Left colon (tissue), 2 donors: ENCODE results near the gene NHLRC2. TPM values are rescaled to one million over a fixed set of nuclear protein-coding genes. Genes with fewer than 3 reads are reported as not detected.
"Not testable (repeated sequence)": the region's sequence is repeated elsewhere in the genome, so short reads cannot be mapped to it uniquely, and the experiment has no call there.

Experiments
- ATAC-seq: fragments of 200-7000 bp; cut with Tn5 transposase; one replicate; pipeline ENCODE4 v1.9.1; 2020; ENCODE audit warnings: mild to moderate bottlenecking, moderate library complexity
- DNase-seq, 2 donors: peaks; one replicate each; pipeline ENCODE4 v3.0.0-alpha.2; 2020
- intact Hi-C, 2 donors: fragments of 100-400 bp; cut with DNase I in 1 of 2; cut with micrococcal nuclease in 1 of 2; formaldehyde crosslinking; loops; one replicate each; pipeline versions ENCODE4 v1.11.2 to v1.14.0; 2022; cut with DNase I, micrococcal nuclease
- long read RNA-seq: library from polyadenylated mRNA; unstranded; transcript quantifications from one replicate; pipeline ENCODE4 v2.0.0, GENCODE V29; 2021
- total RNA-seq, 2 donors: library from RNA; stranded (reverse); fragmentation: NEBNext Ultra II Directional; extraction: Animal tissue kit (Norgen Biotek cat#: 25700); gene quantifications; one replicate each; pipeline ENCODE4 v1.2.1, GENCODE V29; 2021
- donor health status: DM: no; HTN: no; CAD: no.
- donor health status: DM: yes; HTN: yes; CAD: no.

NHLRC2 gene, protein sequence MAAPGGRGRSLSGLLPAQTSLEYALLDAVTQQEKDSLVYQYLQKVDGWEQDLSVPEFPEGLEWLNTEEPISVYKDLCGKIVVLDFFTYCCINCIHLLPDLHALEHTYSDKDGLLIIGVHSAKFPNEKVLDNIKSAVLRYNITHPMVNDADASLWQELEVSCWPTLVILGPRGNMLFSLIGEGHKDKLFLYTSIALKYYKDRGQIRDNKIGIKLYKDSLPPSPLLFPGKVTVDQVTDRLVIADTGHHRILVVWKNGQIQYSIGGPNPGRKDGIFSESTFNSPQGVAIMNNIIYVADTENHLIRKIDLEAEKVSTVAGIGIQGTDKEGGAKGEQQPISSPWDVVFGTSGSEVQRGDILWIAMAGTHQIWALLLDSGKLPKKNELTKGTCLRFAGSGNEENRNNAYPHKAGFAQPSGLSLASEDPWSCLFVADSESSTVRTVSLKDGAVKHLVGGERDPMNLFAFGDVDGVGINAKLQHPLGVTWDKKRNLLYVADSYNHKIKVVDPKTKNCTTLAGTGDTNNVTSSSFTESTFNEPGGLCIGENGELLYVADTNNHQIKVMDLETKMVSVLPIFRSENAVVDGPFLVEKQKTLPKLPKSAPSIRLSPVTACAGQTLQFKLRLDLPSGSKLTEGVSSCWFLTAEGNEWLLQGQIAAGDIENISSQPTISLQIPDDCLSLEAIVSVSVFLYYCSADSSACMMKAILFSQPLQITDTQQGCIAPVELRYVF
- total RNA-seq: 10 to 100 TPM; 33.0 to 36.5 TPM
- long read RNA-seq, full-length matches to known transcripts: 2 of 9 reads
- long read RNA-seq, partial matches to known transcripts: 4 of 9 reads
- long read RNA-seq, other reads (novel, unspliced or antisense): 3 of 9 reads

GRCh38 chr10:113854013-113854760 is at the start of gene NHLRC2, which contains the start of gene DCLRE1A:
TSS of gene NHLRC2 (plus strand) at chr10:113854661. CDS start at chr10:113854873, 212 bp downstream.
TSS of gene DCLRE1A (minus strand) at chr10:113854082. CDS start at chr10:113853182, 900 bp downstream.
- DNase-seq: peak; percentile 77 to 87
- intact Hi-C loops: no loop called here
- peak; percentile 87 for ATAC-seq

GRCh38 chr10:113806503-113806902 is 48.0 kb upstream of the NHLRC2 start:
- DNase-seq: no peak
- intact Hi-C loops: no loop called here
- ATAC-seq: no peak

DNA sequence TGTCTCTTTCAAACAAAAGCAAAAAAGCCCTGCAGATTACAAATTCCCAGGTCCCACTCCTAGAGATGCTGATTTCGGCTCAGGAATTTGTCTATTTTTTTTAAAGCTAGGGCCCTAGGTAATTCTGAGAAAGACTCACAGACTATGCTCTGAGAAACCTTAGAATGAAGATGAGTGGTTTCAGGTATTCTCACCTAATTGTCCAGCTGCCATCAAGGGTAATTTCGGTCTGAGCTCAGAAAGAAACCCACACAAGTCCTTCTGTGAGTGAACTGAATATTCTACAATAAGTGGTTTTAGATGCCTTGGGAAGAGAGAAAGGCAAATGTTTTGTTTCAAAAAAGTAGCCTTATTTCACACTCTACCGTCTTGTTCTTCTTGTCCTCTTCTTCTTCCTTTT is 46.3 kb upstream of the NHLRC2 start:
- ATAC-seq (no peak), DNase-seq (no peak)
- intact Hi-C loops: no loop called here

DNA sequence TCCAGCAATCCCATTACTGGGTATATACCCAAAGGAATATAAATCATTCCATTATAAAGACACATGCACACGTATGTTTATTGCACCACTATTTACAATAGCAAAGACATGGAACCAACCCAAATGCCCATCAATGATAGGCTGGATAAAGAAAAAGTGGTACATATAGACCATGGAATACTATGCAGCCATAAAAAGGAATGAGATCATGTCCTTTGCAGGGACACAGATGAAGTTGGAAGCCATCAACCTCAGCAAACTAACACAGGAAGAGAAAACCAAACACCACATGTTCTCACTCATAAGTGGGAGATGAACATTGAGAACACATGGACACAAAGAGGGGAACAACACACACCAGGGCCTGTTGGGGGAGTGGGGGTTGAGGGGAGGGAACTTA is 39.8 kb upstream of the NHLRC2 start:
- ATAC-seq, intact Hi-C loops, DNase-seq: not testable (repeated sequence)

GRCh38 chr10:113819989-113820388 is 34.5 kb upstream of the NHLRC2 start:
- no peak for ATAC-seq
- DNase-seq: no peak
- intact Hi-C loops: no loop called here

GRCh38 chr10:113820507-113820906 is 34.0 kb upstream of the NHLRC2 start:
- intact Hi-C loops: no loop called here
- DNase-seq: no peak
- no peak for ATAC-seq

- intact Hi-C loops, DNase-seq: not testable (repeated sequence)
Measured at GRCh38 chr10:113821306-113821705, 33.2 kb upstream of the NHLRC2 start.

DNA sequence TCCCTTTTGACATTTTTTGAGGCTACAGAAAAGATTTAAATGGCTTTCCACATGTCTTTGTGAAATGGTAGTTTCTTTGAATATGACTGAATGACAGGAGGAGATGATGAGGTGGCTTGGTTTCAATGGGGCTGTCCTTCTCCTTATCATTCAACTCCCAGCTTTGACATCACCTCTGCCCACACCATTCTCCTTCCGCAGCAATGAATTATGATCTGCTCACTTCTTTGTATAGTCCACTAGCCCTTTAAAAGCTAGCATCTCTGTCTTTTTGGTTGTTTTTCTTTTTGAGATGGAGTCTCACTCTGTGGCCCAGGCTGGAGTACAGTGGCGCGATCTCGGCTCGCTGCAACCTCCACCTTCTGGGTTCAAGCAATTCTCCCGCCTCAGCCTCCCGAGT is 32.3 kb upstream of the NHLRC2 start:
- no peak for DNase-seq
- intact Hi-C loops: no loop called here
- ATAC-seq: no peak

More at GRCh38 chr10:113821306-113821705, 33.2 kb upstream of the NHLRC2 start:
- not testable (repeated sequence) for ATAC-seq

DNA sequence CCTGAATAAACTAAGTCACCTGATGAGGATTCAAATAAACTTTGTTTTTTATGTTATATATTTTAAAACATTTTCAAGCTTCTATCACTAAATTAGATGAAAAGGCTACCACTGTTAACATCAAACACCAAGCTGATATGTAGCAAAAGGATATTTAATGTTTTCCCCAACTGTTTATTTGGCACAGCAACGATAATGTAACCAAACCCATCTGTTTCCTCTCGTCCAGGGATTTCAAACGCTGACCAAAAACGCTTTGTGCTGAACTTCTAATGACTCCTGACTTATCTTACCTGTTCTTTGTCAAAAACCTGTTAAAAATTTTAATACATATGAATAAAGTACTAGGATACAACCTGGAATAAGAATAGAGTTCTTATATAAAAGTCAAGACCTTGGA is 31.1 kb upstream of the NHLRC2 start:
- intact Hi-C loops: no loop called here
- DNase-seq (no peak), ATAC-seq (no peak)

DNA sequence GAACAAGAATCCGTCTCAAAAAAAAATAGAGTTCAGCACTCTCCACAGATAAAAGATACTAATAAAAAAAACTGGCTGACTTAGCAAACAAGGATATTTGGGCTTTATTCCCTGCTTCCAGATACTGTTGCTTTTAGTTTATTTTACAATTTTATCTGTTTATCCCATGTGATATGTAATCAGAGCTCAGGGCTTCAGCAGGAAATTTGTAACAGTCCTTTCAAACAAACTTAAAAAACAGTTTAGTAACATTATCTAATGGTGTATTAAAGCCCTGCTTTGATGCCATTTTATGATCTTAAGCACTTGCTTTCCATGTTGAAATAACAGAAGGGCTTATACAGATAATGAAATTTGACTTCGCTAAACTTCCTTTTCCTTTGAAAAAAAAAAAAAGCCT is 28.7 kb upstream of the NHLRC2 start:
- DNase-seq (no peak), ATAC-seq (no peak)
- intact Hi-C loops: no loop called here

DNA sequence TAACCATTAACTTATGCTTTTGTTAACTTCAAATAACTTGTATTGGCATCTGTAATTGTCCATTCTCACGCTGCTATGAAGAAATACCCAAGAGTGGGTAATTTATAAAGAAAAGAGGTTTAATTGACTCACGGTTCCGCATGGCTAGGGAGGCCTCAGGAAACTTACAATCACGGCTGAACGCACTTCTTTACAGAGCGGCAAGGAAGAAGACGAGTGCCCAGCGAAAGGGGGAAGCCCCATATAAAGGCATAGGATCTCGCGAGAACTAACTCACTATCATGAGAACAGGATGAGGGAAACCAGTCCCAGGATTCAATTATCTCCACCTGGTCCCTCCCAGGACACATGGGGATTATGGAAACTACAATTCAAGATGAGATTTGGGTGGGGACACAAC is 25.9 kb upstream of the NHLRC2 start:
- DNase-seq, intact Hi-C loops, ATAC-seq: not testable (repeated sequence)

- ATAC-seq (no peak), DNase-seq (no peak)
- intact Hi-C loops: no loop called here
Measured at GRCh38 chr10:113842171-113842570, 12.3 kb upstream of the NHLRC2 start.

DNA sequence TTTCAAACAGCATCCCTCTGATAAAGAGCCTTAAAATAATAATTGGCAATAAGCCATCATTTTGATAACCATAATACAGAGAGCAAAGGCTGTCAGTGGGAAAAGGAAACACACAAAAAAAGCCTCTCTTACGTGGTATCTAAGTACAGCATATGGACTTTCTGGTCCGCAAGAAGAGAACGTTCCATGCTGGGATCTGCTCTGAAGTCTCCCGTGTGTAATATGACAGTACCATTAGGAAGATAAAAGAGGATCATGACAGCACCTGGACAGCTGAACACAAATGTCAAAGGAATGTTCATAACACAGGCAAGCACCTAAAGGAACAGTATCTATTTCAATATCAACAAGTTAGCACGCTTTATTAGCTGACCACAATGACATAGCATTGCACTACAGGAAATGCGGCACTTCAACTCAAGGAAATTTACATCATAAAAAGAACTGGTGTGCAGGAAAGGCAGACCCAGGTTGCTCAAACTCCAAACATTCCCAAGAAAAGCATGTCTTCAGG is 10.4 kb upstream of the NHLRC2 start:
- intact Hi-C loops: no loop called here
- DNase-seq (no peak), ATAC-seq (no peak)

DNA sequence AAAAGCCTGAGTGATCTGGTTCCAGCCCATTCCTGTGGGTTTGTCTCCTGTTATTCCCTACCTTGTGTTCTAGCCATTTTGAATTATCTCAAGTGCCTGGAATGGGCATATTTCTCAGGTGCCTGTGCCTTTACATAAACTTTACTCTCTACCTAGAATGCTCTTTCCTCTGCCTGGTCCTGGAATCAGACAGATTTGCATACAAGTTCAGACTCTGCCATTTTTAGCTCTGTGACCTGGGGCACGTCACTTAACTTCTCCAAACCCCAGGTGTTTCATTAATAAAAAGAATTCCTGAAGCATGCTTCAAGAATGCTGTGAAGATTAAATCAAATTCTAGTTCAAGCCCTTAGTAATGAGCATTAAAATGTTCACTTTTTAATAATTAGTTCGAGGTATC is 8.4 kb upstream of the NHLRC2 start:
- ATAC-seq (no peak), DNase-seq (no peak)
- intact Hi-C loops: no loop called here

DNA sequence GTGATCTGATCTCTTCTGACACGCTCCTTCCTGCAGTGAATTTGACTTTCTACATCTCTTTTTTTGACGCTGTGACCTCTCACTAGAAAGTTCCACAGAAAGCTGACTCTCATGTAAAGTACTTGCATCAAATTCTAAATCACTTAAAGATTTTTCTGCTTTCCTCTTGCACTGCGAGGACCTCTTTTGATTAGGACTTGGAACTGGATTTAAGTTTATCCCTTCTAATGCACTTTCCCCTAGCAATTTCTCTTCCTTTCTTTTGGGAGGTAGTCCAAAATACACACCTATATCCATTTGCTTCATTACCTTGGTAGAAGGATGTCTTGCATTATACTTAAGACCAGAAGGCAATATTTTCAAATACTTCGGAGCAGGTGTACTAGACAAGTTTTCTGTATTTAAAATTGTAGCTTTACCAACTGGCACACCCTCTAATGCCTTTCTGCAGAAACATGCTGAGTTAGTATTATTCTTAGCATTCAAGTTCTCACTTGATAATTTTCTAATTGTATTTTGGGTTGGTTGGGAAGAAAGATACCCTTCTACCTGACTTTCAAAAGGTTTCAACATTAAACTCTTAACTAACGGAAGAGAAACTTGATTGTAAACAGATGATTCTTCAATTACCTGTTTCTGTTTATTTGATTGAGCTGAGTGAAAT is 5.2 kb upstream of the NHLRC2 start:
- intact Hi-C loops: no loop called here
- DNase-seq (no peak), ATAC-seq (no peak)

DNA sequence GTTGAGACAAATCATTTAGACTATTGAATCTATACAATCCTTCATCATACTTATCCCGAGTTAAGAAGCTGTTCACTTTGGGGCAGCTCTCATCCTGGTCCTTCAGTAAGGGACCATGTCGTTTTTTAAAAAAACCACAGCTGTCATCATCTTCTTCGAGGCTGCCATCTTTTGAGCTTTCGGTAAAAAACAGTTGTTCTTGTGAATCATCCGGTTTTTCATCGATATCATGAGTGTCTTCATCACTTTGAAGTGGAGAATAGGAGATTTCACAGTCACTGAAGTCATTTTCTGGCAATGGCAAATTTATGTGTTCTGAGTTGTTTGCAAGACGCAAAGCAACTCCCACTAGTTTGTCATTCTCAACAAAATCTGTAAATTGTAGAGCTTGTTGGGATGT is 4.5 kb upstream of the NHLRC2 start:
- ATAC-seq: no peak
- DNase-seq: no peak
- intact Hi-C loops: no loop called here

DNA sequence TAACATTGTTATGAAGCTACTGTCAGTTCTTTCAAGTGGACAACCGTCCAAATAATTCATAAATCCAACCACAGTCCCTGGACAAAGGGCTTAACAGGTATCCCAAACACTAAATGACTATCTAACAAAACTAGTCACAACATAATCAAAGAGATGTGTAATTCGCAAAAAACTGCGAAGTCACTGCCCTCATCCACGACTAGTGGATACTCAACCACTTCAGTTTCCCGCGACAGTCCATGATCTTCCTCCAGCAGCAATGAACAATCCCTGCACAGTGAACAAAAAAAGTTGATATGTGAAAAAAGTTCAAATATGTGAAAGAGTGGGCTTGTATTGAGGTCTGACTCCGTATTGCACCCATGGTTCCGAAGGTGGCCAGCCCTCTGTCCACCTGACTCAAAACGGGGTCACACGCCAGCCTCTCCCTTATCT is 866 bp upstream of the NHLRC2 start:
- ATAC-seq (peak; percentile 21), DNase-seq (peak in 1 of 2 donors; percentile 21)
- intact Hi-C loops: no loop called here
